Measurements from ENCODE around the gene UFD1. TPM values are rescaled to one million over a fixed set of nuclear protein-coding genes. Genes with fewer than 3 reads are reported as not detected.
A peak's percentile ranks its signal among the peaks of the same experiment; 100 is the strongest.
"Not testable (repeated sequence)": the region's sequence is repeated elsewhere in the genome, so short reads cannot be mapped to it uniquely, and the experiment has no call there.

The UFD1 gene
- total and polyA plus RNA-seq, 9 donors = 27.8 to 58.8 (median 44.4) TPM

GRCh38 chr22:19450363-19451175 is 28.4 kb downstream of the UFD1 start:
- no peaks in the 10 kb centered on the region for H3K9me3 ChIP-seq (replicated peaks; ENCODE audit: control insufficient read depth, low read depth, low read length)
- H3K27ac ChIP-seq (ENCODE audit: low read length) = no peak overlapping the region
- no peak for DNase-seq
- H3K4me3 ChIP-seq (ENCODE audit: low read length) = no peak overlapping the region
- H3K27me3 ChIP-seq (ENCODE audit: control insufficient read depth, insufficient read depth, low read length) = no peaks in the 10 kb centered on the region
- H3K4me1 ChIP-seq (ENCODE audit: control insufficient read depth, insufficient read depth, low read length) = peaks cover 18% of the 10 kb centered on the region
- peaks cover 60% of the 10 kb centered on the region for H3K36me3 ChIP-seq (ENCODE audit: control insufficient read depth, insufficient read depth, low read length)
- WGBS (ENCODE audit: insufficient coverage) = 50% methylated on average over 1 of the region's 8 CpGs

DNA sequence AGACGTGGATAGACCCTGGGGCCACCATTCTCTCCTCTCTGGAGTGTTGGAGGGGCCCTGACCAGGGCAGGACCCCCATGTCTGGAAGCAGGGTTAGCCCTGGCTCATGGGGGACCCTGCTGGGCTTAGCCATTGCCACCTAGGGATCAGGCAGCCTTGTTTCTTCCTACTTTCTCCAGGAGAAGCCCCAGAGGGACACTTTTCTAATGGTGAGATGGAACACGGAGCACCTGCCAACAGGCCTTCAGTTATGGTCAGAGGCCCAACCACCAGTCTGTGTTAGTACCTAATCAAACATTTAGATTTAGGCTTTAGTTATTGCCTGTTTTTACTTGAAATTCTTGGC is 29.6 kb downstream of the UFD1 start:
- Histone ChIP-seq H3K36me3 (ENCODE audit: control insufficient read depth, insufficient read depth, low read length) (peaks cover 49% of the 10 kb centered on the region), H3K27ac (ENCODE audit: low read length) (no peak overlapping the region)

DNA sequence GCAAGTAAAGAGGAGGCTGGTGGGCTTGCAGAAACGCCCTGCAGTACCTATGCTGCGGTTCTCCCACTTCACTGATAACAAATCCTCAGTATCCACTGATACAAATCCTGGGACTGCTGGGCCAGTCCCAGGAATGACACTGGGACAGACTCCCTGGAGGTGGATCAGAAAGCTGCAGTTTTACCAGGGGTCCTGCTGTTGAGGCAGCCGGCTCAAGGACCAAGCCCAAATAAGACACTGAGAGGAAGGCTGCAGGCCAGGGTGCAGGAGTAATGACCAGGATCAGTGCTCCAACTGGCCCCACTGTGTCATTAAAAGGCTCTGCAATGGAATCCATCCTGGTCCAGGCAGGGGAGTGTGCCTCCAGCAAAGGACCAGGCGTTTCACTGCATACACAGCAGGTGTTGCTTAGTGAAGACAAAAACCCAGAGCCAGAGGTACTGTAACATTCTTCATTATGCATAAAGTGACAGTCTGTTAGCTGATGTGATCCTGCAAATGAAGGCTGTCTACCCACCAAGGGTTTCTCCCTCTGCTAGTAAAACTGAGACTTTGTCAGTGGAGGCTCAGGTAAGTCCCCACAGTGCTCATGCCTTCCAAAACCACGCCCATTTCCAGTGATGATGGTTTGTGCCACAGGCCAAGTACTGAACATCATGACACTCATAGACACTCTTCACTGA is 30.1 kb downstream of the UFD1 start:
- H3K4me1 ChIP-seq (ENCODE audit: control insufficient read depth, insufficient read depth, low read length) = peaks cover 18% of the 10 kb centered on the region
- no peaks in the 10 kb centered on the region for H3K27me3 ChIP-seq (ENCODE audit: control insufficient read depth, insufficient read depth, low read length)
- H3K27ac ChIP-seq (ENCODE audit: low read length) = no peak overlapping the region
- 51% methylated on average over 2 of the region's 5 CpGs for WGBS (ENCODE audit: insufficient coverage)
- peaks cover 49% of the 10 kb centered on the region for H3K36me3 ChIP-seq (ENCODE audit: control insufficient read depth, insufficient read depth, low read length)
- no peaks in the 10 kb centered on the region for H3K9me3 ChIP-seq (replicated peaks; ENCODE audit: control insufficient read depth, low read depth, low read length)
- no peak overlapping the region for H3K4me3 ChIP-seq (ENCODE audit: low read length)
- DNase-seq = no peak

More for the DNA sequence above, 29.6 kb downstream of the UFD1 start:
- Histone ChIP-seq H3K27me3 (ENCODE audit: control insufficient read depth, insufficient read depth, low read length) (no peaks in the 10 kb centered on the region), H3K4me1 (ENCODE audit: control insufficient read depth, insufficient read depth, low read length) (peaks cover 18% of the 10 kb centered on the region), H3K9me3 (replicated peaks; ENCODE audit: control insufficient read depth, low read depth, low read length) (no peaks in the 10 kb centered on the region), H3K4me3 (ENCODE audit: low read length) (no peak overlapping the region)
- WGBS (ENCODE audit: insufficient coverage) = no CpG with 5 or more reads among the region's 2 CpGs
- no peak for DNase-seq

GRCh38 chr22:19448076-19448607 is 30.9 kb downstream of the UFD1 start:
- H3K4me1 ChIP-seq (ENCODE audit: control insufficient read depth, insufficient read depth, low read length) = peaks cover 18% of the 10 kb centered on the region
- no peaks in the 10 kb centered on the region for H3K27me3 ChIP-seq (ENCODE audit: control insufficient read depth, insufficient read depth, low read length)
- 4% methylated on average over 11 of the region's 14 CpGs for WGBS (ENCODE audit: insufficient coverage)
- no peaks in the 10 kb centered on the region for H3K9me3 ChIP-seq (replicated peaks; ENCODE audit: control insufficient read depth, low read depth, low read length)
- peak overlapping the region; percentile 80 for H3K4me3 ChIP-seq (ENCODE audit: low read length)
- peak; percentile 84 for DNase-seq
- H3K36me3 ChIP-seq (ENCODE audit: control insufficient read depth, insufficient read depth, low read length) = peaks cover 47% of the 10 kb centered on the region
- peak overlapping the region; percentile 89 for H3K27ac ChIP-seq (ENCODE audit: low read length)

DNA sequence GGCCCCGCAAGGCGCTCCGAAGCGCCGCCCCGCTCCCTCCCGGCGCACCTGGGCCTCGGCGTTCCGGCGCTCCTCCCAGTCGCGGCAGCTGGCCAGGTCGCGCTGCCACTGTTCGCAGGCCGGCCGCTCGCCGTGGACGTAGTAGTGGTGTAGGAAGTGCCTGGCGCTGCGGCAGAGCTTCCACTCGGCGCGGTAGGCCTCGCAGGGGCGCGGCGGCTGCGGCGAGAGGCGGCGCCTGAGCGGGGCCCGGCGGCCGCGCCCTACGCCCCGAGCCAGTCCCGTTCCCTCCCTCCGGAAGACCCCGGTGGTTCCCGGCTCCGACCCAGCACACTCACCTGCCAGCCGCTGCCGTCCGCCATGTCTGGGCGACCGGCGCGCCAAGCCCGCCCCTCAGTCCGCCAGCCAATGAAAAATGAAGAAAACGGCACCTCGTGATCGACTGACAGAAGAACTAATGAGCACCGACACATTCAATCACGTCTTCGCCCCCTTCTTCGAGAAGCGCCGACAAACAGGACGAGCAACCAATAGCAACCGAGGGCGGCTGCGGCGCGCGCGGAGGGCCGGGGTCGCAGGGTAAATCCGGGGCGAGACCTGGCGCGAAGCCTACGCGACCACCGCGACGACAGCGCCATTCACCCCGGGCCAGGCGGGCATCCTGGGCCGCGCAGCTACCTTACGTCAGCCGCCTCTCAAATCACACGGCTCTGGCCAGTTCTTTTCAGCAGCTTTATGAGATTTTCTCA is 31.5 kb downstream of the UFD1 start, which contains the start of gene C22orf39:
Gene C22orf39, minus strand, starts transcription at position 382 of the 746 bp plus-strand sequence. Its CDS starts 23 bp downstream, at position 359.
- peaks cover 44% of the 10 kb centered on the region for H3K36me3 ChIP-seq (ENCODE audit: control insufficient read depth, insufficient read depth, low read length)
- H3K4me1 ChIP-seq (ENCODE audit: control insufficient read depth, insufficient read depth, low read length) = peaks cover 18% of the 10 kb centered on the region
- H3K4me3 ChIP-seq (ENCODE audit: low read length) = peak within 1 kb of the TSS; percentile 80
- DNase-seq = peak; percentile 98
- H3K27ac ChIP-seq (ENCODE audit: low read length) = peak within 1 kb of the TSS; percentile 89
- under 1% methylated on average over 86 of the region's 92 CpGs for WGBS (ENCODE audit: insufficient coverage)
- no peaks in the 10 kb centered on the region for H3K27me3 ChIP-seq (ENCODE audit: control insufficient read depth, insufficient read depth, low read length)
- no peaks in the 10 kb centered on the region for H3K9me3 ChIP-seq (replicated peaks; ENCODE audit: control insufficient read depth, low read depth, low read length)

DNA sequence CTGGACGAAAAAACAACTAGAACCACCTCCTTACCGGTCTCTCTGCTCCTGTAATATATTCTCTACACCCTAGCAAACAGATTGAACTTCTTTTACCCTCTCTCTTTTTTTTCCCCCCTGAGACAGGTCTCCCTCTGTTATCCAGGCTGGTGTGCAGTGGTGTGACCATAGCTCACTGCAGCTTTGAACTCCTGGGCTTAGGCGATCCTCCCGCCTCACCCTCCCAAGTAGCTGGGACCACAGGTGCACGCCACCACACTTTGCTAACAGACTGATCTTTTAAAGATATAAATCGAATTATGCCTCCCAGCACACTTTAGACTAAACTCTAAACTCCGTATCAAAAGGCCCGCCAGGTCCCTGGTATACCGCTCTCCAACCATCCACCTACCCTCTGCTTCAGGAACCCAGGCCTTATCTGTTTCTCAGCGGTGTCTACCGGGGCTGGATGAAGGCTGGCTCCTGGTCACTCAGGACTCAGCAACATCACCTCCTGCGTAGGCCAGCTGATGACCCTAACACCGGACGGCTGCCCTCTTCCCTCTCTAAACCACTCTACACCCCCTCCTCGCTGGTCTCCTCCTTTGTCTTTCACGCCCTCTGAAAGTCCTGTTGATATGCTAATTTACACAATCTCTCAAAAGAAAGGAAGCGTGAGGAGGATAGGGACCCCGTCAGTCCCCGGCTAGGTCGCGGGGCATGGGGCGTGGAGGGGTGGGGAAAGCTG is 32.2 kb downstream of the UFD1 start:
- peak overlapping the region; percentile 80 for H3K4me3 ChIP-seq (ENCODE audit: low read length)
- 42% methylated on average over 12 of the region's 22 CpGs for WGBS (ENCODE audit: insufficient coverage)
- peaks cover 18% of the 10 kb centered on the region for H3K4me1 ChIP-seq (ENCODE audit: control insufficient read depth, insufficient read depth, low read length)
- H3K36me3 ChIP-seq (ENCODE audit: control insufficient read depth, insufficient read depth, low read length) = peaks cover 45% of the 10 kb centered on the region
- H3K9me3 ChIP-seq (replicated peaks; ENCODE audit: control insufficient read depth, low read depth, low read length) = no peaks in the 10 kb centered on the region
- peak overlapping the region; percentile 71 for H3K27ac ChIP-seq (ENCODE audit: low read length)
- H3K27me3 ChIP-seq (ENCODE audit: control insufficient read depth, insufficient read depth, low read length) = no peaks in the 10 kb centered on the region
- DNase-seq = no peak

DNA sequence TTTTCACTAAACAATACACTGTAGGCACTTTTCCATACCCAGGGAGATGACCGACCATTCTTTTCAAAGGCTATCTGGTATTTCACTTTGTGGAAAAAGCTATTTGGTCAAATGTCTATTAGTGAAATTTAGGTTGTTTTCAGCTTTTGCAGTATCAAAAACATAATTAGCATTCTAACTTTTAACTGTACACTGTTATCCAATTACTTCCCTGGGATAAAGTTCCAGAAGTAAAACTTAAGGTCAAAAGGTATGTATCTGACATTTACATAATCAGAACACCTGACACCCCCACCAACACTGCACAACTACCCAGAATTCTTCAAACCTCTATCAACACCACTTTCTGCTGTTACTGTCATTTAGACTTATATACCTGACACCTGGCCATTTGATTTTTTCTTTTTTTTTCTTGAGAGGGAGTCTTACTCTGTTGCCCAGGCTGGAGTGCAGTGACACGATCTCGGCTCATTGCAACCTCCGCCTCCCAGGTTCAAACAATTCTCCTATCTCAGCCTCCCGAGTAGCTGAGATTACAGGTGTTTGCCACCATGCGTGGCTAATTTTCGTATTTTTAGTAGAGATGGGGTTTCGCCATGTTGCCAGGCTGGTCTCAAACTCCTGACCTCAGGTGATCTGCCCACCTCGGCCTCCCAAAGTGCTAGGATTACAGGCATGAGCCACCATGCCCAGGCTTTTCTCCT is 33.6 kb downstream of the UFD1 start:
- H3K4me3 ChIP-seq (ENCODE audit: low read length); H3K27me3 ChIP-seq (ENCODE audit: control insufficient read depth, insufficient read depth, low read length); H3K27ac ChIP-seq (ENCODE audit: low read length); DNase-seq; H3K9me3 ChIP-seq (replicated peaks; ENCODE audit: control insufficient read depth, low read depth, low read length): not testable (repeated sequence)
- Histone ChIP-seq H3K36me3 (ENCODE audit: control insufficient read depth, insufficient read depth, low read length) (peaks cover 44% of the 10 kb centered on the region), H3K4me1 (ENCODE audit: control insufficient read depth, insufficient read depth, low read length) (peaks cover 18% of the 10 kb centered on the region)
- no CpG with 5 or more reads among the region's 9 CpGs for WGBS (ENCODE audit: insufficient coverage)

GRCh38 chr22:19443544-19444211 is 35.3 kb downstream of the UFD1 start:
- H3K36me3 ChIP-seq (ENCODE audit: control insufficient read depth, insufficient read depth, low read length) = peaks cover 38% of the 10 kb centered on the region
- 79% methylated on average over 5 of the region's 7 CpGs for WGBS (ENCODE audit: insufficient coverage)
- no peaks in the 10 kb centered on the region for H3K9me3 ChIP-seq (replicated peaks; ENCODE audit: control insufficient read depth, low read depth, low read length)
- H3K27me3 ChIP-seq (ENCODE audit: control insufficient read depth, insufficient read depth, low read length) = no peaks in the 10 kb centered on the region
- no peak overlapping the region for H3K4me3 ChIP-seq (ENCODE audit: low read length)
- peaks cover 15% of the 10 kb centered on the region for H3K4me1 ChIP-seq (ENCODE audit: control insufficient read depth, insufficient read depth, low read length)
- no peak overlapping the region for H3K27ac ChIP-seq (ENCODE audit: low read length)
- DNase-seq = no peak

GRCh38 chr22:19442166-19442565 is 36.8 kb downstream of the UFD1 start:
- 96% methylated on average over 2 of the region's 2 CpGs for WGBS (ENCODE audit: insufficient coverage)
- Histone ChIP-seq H3K27ac (ENCODE audit: low read length) (no peak overlapping the region), H3K36me3 (ENCODE audit: control insufficient read depth, insufficient read depth, low read length) (peaks cover 40% of the 10 kb centered on the region), H3K4me1 (ENCODE audit: control insufficient read depth, insufficient read depth, low read length) (peaks cover 7% of the 10 kb centered on the region), H3K9me3 (replicated peaks; ENCODE audit: control insufficient read depth, low read depth, low read length) (no peaks in the 10 kb centered on the region), H3K4me3 (ENCODE audit: low read length) (no peak overlapping the region), H3K27me3 (ENCODE audit: control insufficient read depth, insufficient read depth, low read length) (no peaks in the 10 kb centered on the region)
- DNase-seq = no peak

Data from muscle of leg (tissue), 11 donors.